NOMO-1 treated with DMSO at 0.1 percent for 48 hours (cell line): ENCODE measurements around the gene FATE1.
A peak's percentile ranks its signal among the peaks of the same experiment; 100 is the strongest.

Experiments used
- DNase-seq: peaks from one replicate; lab custom pipeline; 2025; ENCODE audit not compliant: unreplicated experiment; lab: John Stamatoyannopoulos, UW

The FATE1 gene

GRCh38 chrX:151742311-151742710 lies 26.5 kb downstream of the FATE1 start:
- no peak for DNase-seq

DNA sequence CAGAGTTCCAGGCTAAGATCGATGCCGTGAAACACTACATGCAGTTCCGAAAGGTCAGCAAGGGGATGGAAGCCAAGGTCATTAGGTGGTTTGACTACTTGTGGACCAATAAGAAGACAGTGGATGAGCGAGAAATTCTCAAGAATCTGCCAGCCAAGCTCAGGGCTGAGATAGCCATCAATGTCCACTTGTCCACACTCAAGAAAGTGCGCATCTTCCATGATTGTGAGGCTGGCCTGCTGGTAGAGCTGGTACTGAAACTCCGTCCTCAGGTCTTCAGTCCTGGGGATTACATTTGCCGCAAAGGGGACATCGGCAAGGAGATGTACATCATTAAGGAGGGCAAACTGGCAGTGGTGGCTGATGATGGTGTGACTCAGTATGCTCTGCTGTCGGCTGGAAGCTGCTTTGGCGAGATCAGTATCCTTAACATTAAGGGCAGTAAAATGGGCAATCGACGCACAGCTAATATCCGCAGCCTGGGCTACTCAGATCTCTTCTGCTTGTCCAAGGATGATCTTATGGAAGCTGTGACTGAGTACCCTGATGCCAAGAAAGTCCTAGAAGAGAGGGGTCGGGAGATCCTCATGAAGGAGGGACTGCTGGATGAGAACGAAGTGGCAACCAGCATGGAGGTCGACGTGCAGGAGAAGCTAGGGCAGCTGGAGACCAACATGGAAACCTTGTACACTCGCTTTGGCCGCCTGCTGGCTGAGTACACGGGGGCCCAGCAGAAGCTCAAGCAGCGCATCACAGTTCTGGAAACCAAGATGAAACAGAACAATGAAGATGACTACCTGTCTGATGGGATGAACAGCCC lies 28.0 kb downstream of the FATE1 start:
- no peak for DNase-seq

GRCh38 chrX:151745651-151746050 lies 29.8 kb downstream of the FATE1 start:
- no peak for DNase-seq

DNA sequence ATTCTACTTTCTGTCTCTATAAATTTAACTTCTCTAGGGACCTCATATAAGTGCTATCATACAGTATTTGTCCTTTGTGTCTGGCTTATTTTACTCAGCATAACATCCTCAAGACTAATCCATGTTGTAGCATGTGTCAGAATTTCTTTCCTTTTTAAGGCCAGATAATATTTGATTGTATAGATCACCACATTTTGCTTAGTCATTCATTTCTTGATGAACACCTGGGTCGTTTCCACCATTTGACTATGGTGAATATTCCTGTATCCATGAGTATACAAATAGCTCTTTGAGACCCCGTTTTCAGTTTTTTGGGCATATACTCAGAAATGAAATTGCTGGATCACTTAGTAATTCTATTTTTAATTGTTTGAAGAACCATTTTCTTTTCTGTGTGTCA lies 30.7 kb downstream of the FATE1 start:
- DNase-seq, result no peak

DNA sequence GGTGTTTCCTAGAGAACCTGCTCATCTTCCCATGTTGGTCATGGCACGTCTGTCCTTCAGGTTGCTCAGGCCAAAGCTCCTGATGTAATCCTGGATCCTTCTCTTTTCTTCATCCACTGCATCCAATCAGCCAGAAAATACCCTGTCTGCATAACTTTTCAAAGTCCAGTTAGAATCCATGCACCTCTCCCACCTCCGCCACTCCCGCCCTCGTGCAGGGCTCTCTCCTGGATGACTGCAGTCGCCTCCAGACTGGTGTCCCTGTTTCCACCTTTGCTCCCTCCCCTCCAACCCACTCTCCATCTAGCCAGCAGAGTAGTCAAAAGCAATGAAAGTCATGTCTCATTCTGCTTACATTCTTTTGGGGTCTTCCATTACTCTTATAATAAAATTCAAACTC lies 34.7 kb downstream of the FATE1 start:
- no peak for DNase-seq

GRCh38 chrX:151752847-151753246 lies 37.0 kb downstream of the FATE1 start:
- no peak for DNase-seq

DNA sequence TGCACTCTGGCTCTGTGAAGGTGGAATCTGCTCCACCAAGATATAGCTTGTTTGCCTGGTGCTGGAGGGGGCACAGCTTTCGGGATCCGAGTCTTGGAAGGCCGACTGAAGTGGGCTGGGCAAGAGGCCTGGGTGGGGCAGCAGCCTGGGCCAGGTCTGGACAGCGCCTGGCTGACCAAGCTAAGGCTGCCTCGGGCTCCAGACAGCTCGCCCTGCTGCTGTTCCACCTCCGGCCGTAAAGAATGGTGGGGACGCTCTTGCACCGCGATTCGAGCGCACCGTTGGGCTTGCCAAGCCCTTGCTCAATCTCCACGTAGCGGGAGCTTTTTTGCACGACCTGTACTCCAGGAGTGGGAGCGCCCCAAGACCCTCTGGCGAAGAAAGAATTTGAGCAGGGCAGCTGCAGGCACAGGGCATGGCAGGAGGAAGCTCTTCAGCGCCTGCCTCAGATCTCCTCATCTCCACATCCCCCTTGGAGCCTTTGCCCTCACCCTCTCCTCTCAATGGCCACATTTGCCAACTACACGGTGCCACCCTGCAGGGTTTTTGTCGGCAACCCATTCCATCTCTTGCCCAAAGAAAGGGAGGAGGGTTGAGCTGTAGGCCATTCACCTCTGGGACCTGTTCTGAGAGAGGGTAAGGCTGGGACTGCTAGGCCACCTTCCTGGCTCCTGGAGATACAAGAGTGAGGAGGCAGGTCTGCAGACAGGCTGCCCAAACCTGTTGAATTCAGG lies 37.6 kb downstream of the FATE1 start:
- peak; percentile 1 for DNase-seq

GRCh38 chrX:151754047-151754429 lies 38.2 kb downstream of the FATE1 start:
- DNase-seq, result peak; percentile 1

- DNase-seq, result no peak
These were observed 38.9 kb downstream of the FATE1 start for GRCh38 chrX:151754641-151755215.

DNA sequence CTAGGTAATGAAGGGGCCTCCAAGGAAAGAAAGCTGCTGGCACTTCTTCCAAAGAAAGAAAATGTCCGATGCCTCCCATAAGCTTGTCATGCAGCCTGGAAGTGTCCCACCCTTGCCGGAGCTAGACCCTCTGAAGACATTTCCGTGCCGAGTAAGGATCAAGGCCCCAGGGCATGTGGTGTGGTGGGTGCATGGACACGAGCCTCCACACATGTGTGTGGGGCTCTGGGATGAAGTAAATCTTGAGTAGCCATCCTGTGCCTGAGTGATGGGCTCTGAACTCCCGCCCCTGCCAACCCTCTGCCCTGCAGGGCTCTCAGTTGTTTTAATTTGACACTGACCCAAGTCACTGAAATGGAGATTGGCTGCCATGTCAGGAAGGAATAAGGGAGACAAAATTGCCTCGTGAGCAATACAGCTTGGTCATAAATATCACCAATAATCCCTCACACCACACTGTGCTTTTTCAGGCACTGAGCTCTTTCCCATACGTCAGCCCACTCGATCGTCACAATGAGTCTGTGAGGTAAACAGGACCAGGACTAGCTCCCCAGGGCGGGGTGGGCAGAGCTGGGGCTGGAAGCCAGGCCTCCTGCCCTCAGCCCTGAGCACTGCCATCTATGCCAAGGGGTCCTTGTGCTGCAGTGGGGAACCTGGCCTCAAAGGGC lies 43.3 kb downstream of the FATE1 start:
- DNase-seq, result no peak

DNA sequence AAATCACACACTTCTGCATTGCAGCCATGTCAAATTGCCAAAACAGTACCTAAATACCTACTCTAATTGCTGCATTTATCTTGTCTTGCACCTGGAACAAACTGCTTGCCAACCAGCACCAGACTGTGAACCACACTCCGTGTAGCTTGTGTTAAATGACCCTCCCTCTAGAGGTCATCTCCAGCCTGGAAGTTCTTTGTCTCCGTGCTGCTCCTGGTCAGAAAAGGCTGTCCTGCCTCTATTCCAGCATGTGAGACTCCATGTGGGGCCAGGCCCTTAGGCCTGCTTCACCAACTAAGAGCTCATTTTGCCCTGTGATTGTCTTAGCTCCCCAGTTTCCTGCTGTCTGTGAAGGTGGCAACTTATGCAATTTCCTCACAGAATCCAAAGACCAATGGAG lies 47.0 kb downstream of the FATE1 start:
- DNase-seq, result no peak

- no peak for DNase-seq
These were observed 47.9 kb downstream of the FATE1 start for GRCh38 chrX:151763711-151764110.

- DNase-seq, result no peak
These were observed 49.2 kb downstream of the FATE1 start for GRCh38 chrX:151765026-151765425.

- DNase-seq, result no peak
These were observed 55.9 kb downstream of the FATE1 start for GRCh38 chrX:151771726-151772125.
